Measurements from ENCODE around the gene PSMB11. TPM values are rescaled to one million over a fixed set of nuclear protein-coding genes. Genes with fewer than 3 reads are reported as not detected.

Gene PSMB11
- total RNA-seq, 1 experiment from 2014 or later = not detected

DNA sequence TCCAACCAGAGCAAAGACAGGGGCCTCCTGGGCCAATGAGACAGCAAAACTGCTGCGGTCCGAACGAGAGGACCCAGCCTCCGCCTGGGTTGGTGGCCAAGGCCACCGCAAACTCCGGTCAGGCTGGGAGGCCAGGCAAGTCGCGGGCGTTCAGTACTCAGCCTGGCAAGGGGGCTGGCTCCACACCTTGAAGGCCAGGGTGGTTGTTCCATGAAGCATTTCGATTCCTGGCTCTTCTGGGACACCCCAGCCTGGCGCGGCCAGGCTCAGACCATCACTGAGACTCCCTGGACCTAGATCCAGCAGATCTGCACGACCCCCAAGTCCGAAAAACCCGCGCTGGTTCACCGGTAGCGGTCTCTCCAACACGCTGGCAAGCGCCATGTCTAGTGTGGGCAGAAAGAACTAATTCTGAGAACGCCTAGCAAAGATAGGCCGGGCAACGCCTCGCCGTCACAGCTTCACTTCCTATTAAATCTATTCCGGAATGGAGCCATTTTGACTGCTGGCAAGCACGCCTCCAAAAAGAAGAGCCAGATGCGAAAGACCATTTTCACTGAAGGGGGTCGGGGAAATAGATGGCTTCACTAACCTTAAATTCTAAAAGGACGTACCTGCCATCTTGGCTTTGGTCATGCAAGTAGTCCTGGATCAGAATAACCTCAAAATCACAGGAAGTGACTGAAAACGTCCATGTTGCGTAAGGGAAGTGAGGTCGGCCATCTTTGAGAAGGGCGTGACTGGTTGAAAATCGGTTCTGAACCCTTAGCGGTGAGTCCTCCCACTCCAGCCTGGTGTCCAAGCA lies 7.3 kb upstream of the PSMB11 start, which contains the start of gene PSMB5:
Gene PSMB5 (minus strand): TSS at position 403 of the 805 bp plus-strand sequence. CDS start 19 bp downstream, at position 384.
- Histone ChIP-seq H3K23ac (ENCODE audit: insufficient read length, low read depth, low read length) (no peak within 1 kb of the TSS), H3K9me3 (ENCODE audit: control insufficient read depth, low read depth, low read length) (no peaks in the 10 kb centered on the region), H3T11ph (ENCODE audit: low read length) (no peak within 1 kb of the TSS), H2AK5ac (ENCODE audit: insufficient read length, low read length) (no peak within 1 kb of the TSS), H3K79me1 (ENCODE audit: insufficient read depth, low read depth, low read length, poor library complexity, severe bottlenecking) (no peaks in the 10 kb centered on the region), H4K20me1 (ENCODE audit: control insufficient read depth, insufficient read depth, insufficient read length) (no peaks in the 10 kb centered on the region), H2AFZ (ENCODE audit: low read length) (peak within 1 kb of the TSS; percentile 70), H3K27ac (ENCODE audit: insufficient read length, low read depth, low read length) (peak within 1 kb of the TSS; percentile 77), H3K14ac (ENCODE audit: insufficient read depth, low read length) (peak within 1 kb of the TSS; percentile 80), H4K5ac (ENCODE audit: insufficient read length, low read depth, low read length) (peak within 1 kb of the TSS; percentile 46), H3K4ac (ENCODE audit: low read depth, low read length) (no peak within 1 kb of the TSS), H3K27me3 (ENCODE audit: insufficient read depth, low read length) (no peaks in the 10 kb centered on the region), H3K56ac (ENCODE audit: insufficient read length, low read depth, low read length) (no peak within 1 kb of the TSS), H3K18ac (ENCODE audit: insufficient read length, low read depth, low read length) (peak within 1 kb of the TSS; percentile 89), H3K23me2 (ENCODE audit: insufficient read length, low read depth, low read length, poor library complexity, severe bottlenecking) (peaks cover 5% of the 10 kb centered on the region), H2BK120ac (ENCODE audit: low read depth, low read length, poor library complexity, severe bottlenecking) (no peak within 1 kb of the TSS), H2BK5ac (ENCODE audit: insufficient read length, low read length) (peak within 1 kb of the TSS; percentile 26), H2BK20ac (ENCODE audit: low read depth, low read length, poor library complexity, severe bottlenecking) (no peak within 1 kb of the TSS), H4K91ac (ENCODE audit: insufficient read length, low read depth, low read length) (no peak within 1 kb of the TSS), H2BK12ac (ENCODE audit: insufficient read length, low read depth, low read length) (no peak within 1 kb of the TSS), H3K79me2 (ENCODE audit: insufficient read depth, low read length) (peaks cover 5% of the 10 kb centered on the region; the same call in 1 of the 2 replicates), H3K4me2 (ENCODE audit: insufficient read depth, insufficient read length, low read length) (peak within 1 kb of the TSS; percentile 36), H2BK15ac (ENCODE audit: low read depth, low read length) (no peak within 1 kb of the TSS), H3K4me1 (ENCODE audit: insufficient read depth, low read length) (no peaks in the 10 kb centered on the region), H4K8ac (replicated peaks; ENCODE audit: insufficient read length, low read depth, low read length) (no peak within 1 kb of the TSS), H3K9ac (ENCODE audit: extremely low read depth, insufficient read length, low read length) (peak within 1 kb of the TSS; percentile 95)
- Mint-ChIP-seq H3K9me3 (no peaks in the 10 kb centered on the region), H3K27ac (peak within 1 kb of the TSS; percentile 99 to 100 (median 99)), H3K27me3 (ENCODE audit: low read depth) (no peaks in the 10 kb centered on the region), H3K4me1 (peaks cover 10 to 18% of the 10 kb centered on the region in 2 experiments), H3K4me3 (peak within 1 kb of the TSS; percentile 96), H3K36me3 (ENCODE audit: insufficient read depth in 1 of 3, low read depth in 3 of 3) (peaks cover 24 to 39% (median 27%) of the 10 kb centered on the region in 3 experiments)
- TF ChIP-seq, protein P1, sequence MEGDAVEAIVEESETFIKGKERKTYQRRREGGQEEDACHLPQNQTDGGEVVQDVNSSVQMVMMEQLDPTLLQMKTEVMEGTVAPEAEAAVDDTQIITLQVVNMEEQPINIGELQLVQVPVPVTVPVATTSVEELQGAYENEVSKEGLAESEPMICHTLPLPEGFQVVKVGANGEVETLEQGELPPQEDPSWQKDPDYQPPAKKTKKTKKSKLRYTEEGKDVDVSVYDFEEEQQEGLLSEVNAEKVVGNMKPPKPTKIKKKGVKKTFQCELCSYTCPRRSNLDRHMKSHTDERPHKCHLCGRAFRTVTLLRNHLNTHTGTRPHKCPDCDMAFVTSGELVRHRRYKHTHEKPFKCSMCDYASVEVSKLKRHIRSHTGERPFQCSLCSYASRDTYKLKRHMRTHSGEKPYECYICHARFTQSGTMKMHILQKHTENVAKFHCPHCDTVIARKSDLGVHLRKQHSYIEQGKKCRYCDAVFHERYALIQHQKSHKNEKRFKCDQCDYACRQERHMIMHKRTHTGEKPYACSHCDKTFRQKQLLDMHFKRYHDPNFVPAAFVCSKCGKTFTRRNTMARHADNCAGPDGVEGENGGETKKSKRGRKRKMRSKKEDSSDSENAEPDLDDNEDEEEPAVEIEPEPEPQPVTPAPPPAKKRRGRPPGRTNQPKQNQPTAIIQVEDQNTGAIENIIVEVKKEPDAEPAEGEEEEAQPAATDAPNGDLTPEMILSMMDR (conservative IDR thresholded peaks at IDR 0.05) = no peak
- WGBS (ENCODE audit: extremely low coverage, insufficient read length, low lambda C conversion rate) = no CpG with 5 or more reads among the region's 36 CpGs
- peak; percentile 95 for DNase-seq
